Fibroblast of the aortic adventitia (primary cell): Measurements from ENCODE around the gene RIPK3. TPM values are rescaled to one million over a fixed set of nuclear protein-coding genes. Genes with fewer than 3 reads are reported as not detected.

Source experiments
- DNase-seq: peaks from one replicate; pipeline ENCODE4 v3.0.0-alpha.2; 2010; ENCODE audit warnings: low read depth
- H3K4me3 ChIP-seq: 2 replicates; pipeline ENCODE4 v1.5.1; 2011; ENCODE audit warnings: low read depth, mild to moderate bottlenecking, control low read depth, low read length, moderate library complexity
- total RNA-seq: library from RNA; depleted of rRNA; stranded (reverse); fragments of >200 nt; gene quantifications from 2 replicates; pipeline ENCODE4 v1.2.3, GENCODE V29; 2012; ENCODE audit warnings: low replicate concordance
- TF ChIP-seq, protein P1 (sequence below): IDR thresholded peaks from 2 replicates; pipeline ENCODE4 v1.5.1; 2011; ENCODE audit warnings: mild to moderate bottlenecking, low read length, control low read depth, inconsistent platforms; ENCODE audit not compliant: insufficient read depth

The RIPK3 gene
- total RNA-seq, 1 donor: 0.99 TPM

- TF ChIP-seq, protein P1, sequence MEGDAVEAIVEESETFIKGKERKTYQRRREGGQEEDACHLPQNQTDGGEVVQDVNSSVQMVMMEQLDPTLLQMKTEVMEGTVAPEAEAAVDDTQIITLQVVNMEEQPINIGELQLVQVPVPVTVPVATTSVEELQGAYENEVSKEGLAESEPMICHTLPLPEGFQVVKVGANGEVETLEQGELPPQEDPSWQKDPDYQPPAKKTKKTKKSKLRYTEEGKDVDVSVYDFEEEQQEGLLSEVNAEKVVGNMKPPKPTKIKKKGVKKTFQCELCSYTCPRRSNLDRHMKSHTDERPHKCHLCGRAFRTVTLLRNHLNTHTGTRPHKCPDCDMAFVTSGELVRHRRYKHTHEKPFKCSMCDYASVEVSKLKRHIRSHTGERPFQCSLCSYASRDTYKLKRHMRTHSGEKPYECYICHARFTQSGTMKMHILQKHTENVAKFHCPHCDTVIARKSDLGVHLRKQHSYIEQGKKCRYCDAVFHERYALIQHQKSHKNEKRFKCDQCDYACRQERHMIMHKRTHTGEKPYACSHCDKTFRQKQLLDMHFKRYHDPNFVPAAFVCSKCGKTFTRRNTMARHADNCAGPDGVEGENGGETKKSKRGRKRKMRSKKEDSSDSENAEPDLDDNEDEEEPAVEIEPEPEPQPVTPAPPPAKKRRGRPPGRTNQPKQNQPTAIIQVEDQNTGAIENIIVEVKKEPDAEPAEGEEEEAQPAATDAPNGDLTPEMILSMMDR: no peak
- no peak for DNase-seq
- H3K4me3 ChIP-seq: no peak overlapping the region
Measured at GRCh38 chr14:24342889-24343288, 3.1 kb upstream of the RIPK3 start.

DNA sequence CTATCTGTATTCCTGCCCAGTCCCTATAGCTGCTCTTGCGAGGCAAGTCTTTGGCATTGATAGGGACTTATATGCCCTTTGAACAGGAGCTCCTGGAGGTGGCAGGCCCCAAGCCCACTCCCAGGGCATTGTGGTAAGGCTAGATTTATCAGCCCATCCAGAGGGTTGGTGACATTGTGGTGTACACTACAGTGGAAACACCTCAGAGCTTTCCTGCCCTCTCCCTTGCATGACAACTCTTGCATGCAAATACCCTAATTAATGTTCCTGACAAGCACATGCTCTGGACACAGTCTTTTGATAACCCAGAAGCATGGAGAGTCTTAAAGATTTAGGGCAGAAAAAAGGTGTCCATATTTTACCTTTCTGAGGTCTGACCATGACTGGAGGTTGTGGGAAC lies 815 bp upstream of the RIPK3 start:
- no peak for DNase-seq
- TF ChIP-seq, protein P1: no peak
- no peak overlapping the region for H3K4me3 ChIP-seq

- DNase-seq: no peak
- H3K4me3 ChIP-seq: no peak overlapping the region
- TF ChIP-seq, protein P1: no peak
Measured at GRCh38 chr14:24338843-24339242, 948 bp downstream of the RIPK3 start.

GRCh38 chr14:24337824-24338175 lies 2.0 kb downstream of the RIPK3 start:
- no peak for DNase-seq
- TF ChIP-seq, protein P1: no peak
- H3K4me3 ChIP-seq: no peak overlapping the region

DNA sequence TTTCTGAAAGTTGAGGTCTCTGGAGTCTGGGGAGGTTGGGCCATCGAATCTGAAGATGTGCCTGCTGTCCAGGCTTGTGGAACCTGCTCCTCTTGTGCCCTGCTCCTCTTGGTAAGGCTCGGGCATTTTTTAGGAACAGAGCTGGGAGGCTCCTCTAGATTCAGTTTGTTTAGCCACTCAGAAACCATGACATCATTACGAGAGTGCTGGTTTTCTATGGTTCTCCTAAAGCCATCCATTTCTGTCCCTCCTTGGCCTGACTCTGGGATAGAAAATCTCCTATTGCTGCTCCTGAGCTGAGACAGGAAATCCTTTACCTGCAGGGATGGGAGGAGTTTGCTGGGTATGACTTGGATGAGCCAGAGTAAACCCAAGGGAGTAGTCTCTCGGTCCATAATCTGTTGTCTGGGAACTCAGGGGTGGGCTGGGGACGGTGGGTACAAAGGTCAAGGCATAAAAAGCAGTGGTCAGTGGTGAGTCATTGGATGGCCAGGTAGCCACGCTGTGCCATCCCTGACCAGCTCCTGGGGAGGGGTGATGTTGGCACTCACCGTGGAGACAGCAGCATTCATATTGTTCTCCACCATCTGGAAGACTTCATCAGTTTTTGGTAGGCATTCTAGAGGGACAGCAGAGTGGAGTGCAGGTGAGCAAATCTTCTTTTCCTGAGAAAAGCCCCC lies 2.5 kb downstream of the RIPK3 start:
- TF ChIP-seq, protein P1: no peak
- no peak for DNase-seq
- no peak overlapping the region for H3K4me3 ChIP-seq

DNA sequence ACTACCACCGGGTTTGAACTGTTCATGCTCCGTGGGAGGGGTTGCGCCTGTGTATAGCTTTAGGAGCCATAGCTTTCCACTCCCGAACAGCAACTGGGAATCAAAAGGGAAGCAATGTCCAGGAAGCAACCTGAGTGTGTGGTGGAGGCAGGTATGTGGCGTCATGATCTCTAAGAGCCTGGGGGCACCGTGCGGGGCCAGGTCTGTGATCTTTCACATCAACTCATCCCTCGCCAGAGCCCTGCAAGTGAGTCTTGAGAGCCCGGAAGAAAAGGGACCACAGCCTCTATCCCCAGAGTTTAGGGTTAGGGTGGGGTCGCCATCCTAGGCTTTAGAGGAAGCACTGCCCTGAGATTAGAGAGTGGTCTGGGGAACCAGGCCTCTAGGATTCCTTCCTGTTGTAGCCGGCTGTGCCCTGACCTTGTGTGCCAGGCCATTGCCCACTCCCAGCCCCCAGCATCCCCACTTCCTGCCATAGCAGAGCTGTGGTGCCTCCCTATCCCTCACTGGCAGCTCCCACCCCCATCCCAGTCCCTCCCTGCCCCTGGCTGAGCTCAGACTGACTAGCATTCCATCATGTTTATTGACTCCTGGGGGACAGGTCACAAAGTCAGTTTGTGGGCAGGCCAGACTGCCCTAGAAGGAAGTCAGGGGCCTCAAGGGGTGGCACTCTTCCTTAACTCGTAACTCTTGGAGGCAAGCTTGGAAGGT lies 4.2 kb downstream of the RIPK3 start:
- TF ChIP-seq, protein P1: no peak
- DNase-seq: no peak
- H3K4me3 ChIP-seq: no peak overlapping the region
